Prostate gland (tissue), 2 donors: ENCODE results near the gene DHX40. TPM values are rescaled to one million over a fixed set of nuclear protein-coding genes. Genes with fewer than 3 reads are reported as not detected.
"Not testable (repeated sequence)": the region's sequence is repeated elsewhere in the genome, so short reads cannot be mapped to it uniquely, and the experiment has no call there.

Source experiments
- DNase-seq: peaks from one replicate; pipeline ENCODE4 v3.0.0-alpha.2; 2019; ENCODE audit warnings: low spot score
- H3K27ac ChIP-seq, 2 donors: fragments of 200-600 bp; sonication (generic); 2 replicates each; pipeline ENCODE4 v1.5.1; 2017 to 2019
- H3K27me3 ChIP-seq: fragments of 200-600 bp; sonication (generic); replicated peaks from 2 replicates; pipeline ENCODE4 v1.5.1; 2019; ENCODE audit not compliant: insufficient read depth
- H3K36me3 ChIP-seq, 2 donors: fragments of 200-600 bp; sonication (generic); 1 replicate in 1 of 2; 2 replicates in 1 of 2; pipeline versions ENCODE4 v1.5.1 to v1.8.1; 2017 to 2019
- H3K4me1 ChIP-seq: fragments of 200-600 bp; sonication (generic); replicated peaks from 2 replicates; pipeline ENCODE4 v1.5.1; 2019
- H3K4me3 ChIP-seq, 2 donors: fragments of 200-600 bp; sonication (generic); 2 replicates each; pipeline ENCODE4 v1.5.1; 2017 to 2019
- H3K9me3 ChIP-seq: fragments of 200-600 bp; sonication (generic); 2 replicates; pipeline ENCODE4 v1.5.1; 2017
- POLR2A ChIP-seq: fragments of 450-650 bp; IDR thresholded peaks from one replicate; pipeline ENCODE4 v1.6.1; 2016; ENCODE audit warnings: antibody characterized with exemption, mild to moderate bottlenecking
- POLR2AphosphoS5 ChIP-seq: sonication (generic); formaldehyde crosslinking; IDR thresholded peaks from one replicate; pipeline ENCODE4 v1.6.1; 2017; ENCODE audit warnings: antibody characterized with exemption
- WGBS: methylation state at CpG from one replicate; pipeline ENCODE4 v1.1.5; 2018; 5-methylcytosine and 5-hydroxymethylcytosine counted together
- intact Hi-C: fragments of 100-400 bp; cut with DNase I; formaldehyde crosslinking; loops from one replicate; pipeline ENCODE4 v1.14.2; 2022
- total RNA-seq, 2 donors: library from RNA; depleted of rRNA; stranded (reverse); fragments of >200 nt; gene quantifications; one replicate each; pipeline ENCODE4 v1.1.0, GENCODE V29; 2016
- TF ChIP-seq, protein P1 (sequence below), 4 experiments: fragments of 200-600 bp in 2 of 4; fragments of 450-650 bp in 2 of 4; sonication (generic) in 2 of 4; IDR thresholded peaks; 1 replicate in 3 of 4; 2 replicates in 1 of 4; pipeline ENCODE4 v1.5.1; 2016 to 2019; ENCODE audit warnings: antibody characterized with exemption in 4 of 4, mild to moderate bottlenecking in 2 of 4, moderate library complexity in 2 of 4

The DHX40 gene
- total RNA-seq, 2 donors from 2014 or later = 43.7 to 53.7 TPM

DNA sequence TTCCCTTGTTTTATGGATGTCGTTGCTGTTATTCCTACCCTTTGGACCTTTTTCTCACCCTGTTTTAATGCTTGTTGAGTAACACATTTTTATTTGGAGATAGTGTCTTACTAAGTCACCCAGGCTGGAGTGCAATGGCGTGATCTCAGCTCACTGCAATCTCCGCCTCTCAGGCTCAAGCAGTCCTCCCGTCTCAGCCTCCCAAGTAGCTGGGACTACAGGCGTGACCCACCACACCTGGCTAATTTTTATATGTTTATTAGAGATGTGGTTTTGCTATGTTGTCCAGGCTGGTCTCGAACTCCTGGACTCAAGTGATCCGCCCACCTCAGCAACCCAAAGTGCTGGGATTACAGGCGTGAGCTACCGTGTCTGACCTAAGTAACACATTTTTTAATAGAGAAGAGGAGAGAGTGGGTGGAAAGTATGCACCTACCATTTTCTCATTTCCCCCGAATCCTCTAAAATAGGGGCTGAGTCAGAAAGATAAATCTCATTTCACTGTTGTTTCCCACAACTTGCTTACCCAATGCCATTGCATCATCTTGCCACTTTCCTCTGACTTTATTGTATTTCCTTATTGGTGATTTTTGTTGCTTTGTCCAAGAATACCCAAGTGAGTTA, 7.0 kb downstream of the DHX40 start:
- WGBS = 98% methylated on average over 10 of the region's 10 CpGs
- DNase-seq = no peak
- intact Hi-C loops = no loop called here
- no peaks in the 10 kb centered on the region for H3K9me3 ChIP-seq
- no peaks in the 10 kb centered on the region for H3K4me1 ChIP-seq
- TF ChIP-seq POLR2AphosphoS5 = no peak
- no peaks in the 10 kb centered on the region for H3K27me3 ChIP-seq
- H3K4me3 ChIP-seq = no peak overlapping the region
- H3K27ac ChIP-seq = no peak overlapping the region
- no peaks in the 10 kb centered on the region for H3K36me3 ChIP-seq

DNA sequence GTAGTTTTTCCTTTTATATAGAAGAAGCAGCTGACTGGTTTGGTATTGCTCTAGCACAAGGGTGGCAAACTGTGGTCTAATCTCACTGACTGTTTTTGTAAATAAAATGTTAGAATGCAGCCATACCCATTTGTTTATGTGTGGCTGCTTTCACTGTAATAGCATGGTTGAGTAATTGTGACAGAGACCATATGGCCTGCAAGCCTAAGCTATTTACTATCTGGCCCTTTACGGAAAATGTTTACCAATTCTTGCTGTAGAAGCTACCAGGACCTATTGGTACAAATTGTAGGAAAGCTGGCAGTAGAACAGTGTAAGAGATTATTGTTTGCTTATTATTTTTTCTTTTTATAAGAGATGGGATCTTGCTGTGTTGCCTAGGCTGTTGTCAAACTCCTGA, 18.8 kb downstream of the DHX40 start:
- intact Hi-C loops, H3K4me3 ChIP-seq, H3K36me3 ChIP-seq, H3K27me3 ChIP-seq, H3K4me1 ChIP-seq, DNase-seq, H3K9me3 ChIP-seq, H3K27ac ChIP-seq: not testable (repeated sequence)
- no CpG with 5 or more reads among the region's 1 CpG for WGBS

DNA sequence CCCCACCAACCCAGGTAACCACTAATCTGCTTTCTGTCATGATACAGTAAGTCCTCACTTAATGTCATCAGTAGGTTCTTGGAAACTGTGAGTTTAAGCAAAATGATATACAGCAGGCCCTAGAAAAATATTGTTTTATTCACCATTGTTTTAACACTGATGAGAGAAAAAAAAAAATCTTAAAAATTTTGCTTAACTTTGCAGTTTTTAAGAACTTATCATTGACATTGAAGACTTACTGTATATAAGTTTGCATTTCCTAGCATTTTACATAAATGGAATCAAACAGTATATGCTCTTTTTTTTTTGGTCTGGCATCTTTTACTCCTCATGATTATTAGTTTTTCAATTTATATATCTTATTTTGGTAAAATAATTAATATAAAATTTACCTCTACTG, 34.8 kb downstream of the DHX40 start:
- Histone ChIP-seq H3K27me3 (no peaks in the 10 kb centered on the region), H3K9me3 (no peaks in the 10 kb centered on the region), H3K36me3 (no peaks in the 10 kb centered on the region), H3K4me1 (no peaks in the 10 kb centered on the region), H3K27ac (no peak overlapping the region), H3K4me3 (no peak overlapping the region)
- intact Hi-C loops = no loop called here
- no peak for TF ChIP-seq POLR2A
- no peak for TF ChIP-seq POLR2AphosphoS5
- TF ChIP-seq, protein P1, sequence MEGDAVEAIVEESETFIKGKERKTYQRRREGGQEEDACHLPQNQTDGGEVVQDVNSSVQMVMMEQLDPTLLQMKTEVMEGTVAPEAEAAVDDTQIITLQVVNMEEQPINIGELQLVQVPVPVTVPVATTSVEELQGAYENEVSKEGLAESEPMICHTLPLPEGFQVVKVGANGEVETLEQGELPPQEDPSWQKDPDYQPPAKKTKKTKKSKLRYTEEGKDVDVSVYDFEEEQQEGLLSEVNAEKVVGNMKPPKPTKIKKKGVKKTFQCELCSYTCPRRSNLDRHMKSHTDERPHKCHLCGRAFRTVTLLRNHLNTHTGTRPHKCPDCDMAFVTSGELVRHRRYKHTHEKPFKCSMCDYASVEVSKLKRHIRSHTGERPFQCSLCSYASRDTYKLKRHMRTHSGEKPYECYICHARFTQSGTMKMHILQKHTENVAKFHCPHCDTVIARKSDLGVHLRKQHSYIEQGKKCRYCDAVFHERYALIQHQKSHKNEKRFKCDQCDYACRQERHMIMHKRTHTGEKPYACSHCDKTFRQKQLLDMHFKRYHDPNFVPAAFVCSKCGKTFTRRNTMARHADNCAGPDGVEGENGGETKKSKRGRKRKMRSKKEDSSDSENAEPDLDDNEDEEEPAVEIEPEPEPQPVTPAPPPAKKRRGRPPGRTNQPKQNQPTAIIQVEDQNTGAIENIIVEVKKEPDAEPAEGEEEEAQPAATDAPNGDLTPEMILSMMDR (IDR thresholded peaks at IDR 0.05) = no peak
- no peak for DNase-seq

DNA sequence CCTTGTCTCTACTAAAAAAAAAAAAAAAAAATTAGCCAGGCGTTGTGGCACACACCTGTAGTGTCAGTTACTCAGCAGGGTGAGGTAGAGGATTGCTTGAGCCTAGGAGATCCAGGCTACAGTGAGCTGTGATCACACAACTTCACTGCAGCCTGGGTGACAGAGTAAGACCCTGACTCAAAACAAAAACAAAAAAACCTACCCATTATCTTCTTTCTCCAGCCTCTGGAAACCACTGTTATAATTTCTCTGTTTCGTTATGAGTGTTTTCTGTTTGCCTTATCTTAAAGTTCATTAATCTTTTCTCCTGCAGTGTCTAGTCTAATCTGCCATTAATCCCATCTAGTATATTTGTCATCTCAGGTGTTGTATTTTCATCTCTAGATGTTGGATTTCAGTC, 35.7 kb downstream of the DHX40 start:
- Histone ChIP-seq H3K4me3 (no peak overlapping the region), H3K9me3 (no peaks in the 10 kb centered on the region), H3K27me3 (no peaks in the 10 kb centered on the region), H3K4me1 (no peaks in the 10 kb centered on the region), H3K36me3 (no peaks in the 10 kb centered on the region), H3K27ac (no peak overlapping the region)
- intact Hi-C loops = no loop called here
- no peak for DNase-seq
- whole genome bisulfite sequencing = 95% methylated on average over 2 of the region's 2 CpGs
- TF ChIP-seq POLR2AphosphoS5 (no peak), POLR2A (no peak)
- TF ChIP-seq, protein P1 (IDR thresholded peaks at IDR 0.05) = no peak

DNA sequence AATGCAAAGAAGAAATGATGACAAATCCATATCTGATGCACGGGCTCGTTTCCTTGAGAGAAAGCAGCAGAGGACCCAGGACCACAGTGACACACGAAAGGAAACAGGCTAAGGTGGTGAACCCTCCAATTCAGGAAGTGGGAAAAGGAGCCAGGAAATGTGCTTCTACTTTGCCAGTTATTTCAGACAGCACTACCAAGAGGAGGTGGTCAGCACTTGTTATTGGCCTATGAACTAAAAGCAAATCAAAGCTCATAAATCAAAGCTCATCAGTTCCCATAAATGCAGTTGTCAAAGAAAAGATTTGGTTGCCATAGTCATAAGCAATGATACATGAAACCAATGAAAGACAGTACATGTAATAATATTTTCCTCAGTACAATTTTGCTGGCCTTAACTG, 41.7 kb downstream of the DHX40 start:
- no peaks in the 10 kb centered on the region for H3K27me3 ChIP-seq
- 89% methylated on average over 3 of the region's 3 CpGs for WGBS
- H3K27ac ChIP-seq = no peak overlapping the region
- no peak overlapping the region for H3K4me3 ChIP-seq
- intact Hi-C loops = no loop called here
- no peaks in the 10 kb centered on the region for H3K9me3 ChIP-seq
- H3K36me3 ChIP-seq = no peaks in the 10 kb centered on the region
- H3K4me1 ChIP-seq = no peaks in the 10 kb centered on the region
- no peak for DNase-seq
- TF ChIP-seq, protein P1 (IDR thresholded peaks at IDR 0.05) = no peak
- no peak for TF ChIP-seq POLR2AphosphoS5

DNA sequence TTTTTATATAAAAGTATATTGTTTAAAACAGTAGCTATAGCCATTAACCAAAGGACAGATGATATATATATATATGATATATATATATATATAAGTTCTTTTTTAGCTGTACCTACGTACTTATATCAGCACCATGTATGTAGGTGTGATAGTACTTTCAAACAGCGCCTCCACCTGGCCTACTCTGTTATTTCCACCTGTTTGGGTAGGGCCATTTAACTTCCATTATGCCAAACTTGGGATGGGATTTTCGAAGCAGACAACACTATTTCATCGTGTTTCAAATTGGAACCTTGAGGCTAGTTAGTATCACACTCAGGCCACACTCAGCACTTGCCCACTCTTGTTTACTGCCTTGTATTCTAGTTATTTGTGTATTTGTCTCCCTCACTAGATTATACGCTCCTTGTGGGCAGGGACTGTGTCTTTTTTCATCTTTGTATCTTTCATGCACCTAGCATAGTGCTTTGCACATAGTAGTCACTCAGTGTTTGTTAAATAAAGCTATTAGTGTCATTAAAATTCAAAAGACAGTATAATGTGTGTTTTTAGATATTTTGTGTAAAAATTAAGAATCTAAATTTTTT, 42.5 kb downstream of the DHX40 start:
- intact Hi-C loops = no loop called here
- no peak overlapping the region for H3K27ac ChIP-seq
- WGBS = 86% methylated on average over 5 of the region's 5 CpGs
- no peaks in the 10 kb centered on the region for H3K36me3 ChIP-seq
- no peaks in the 10 kb centered on the region for H3K9me3 ChIP-seq
- no peaks in the 10 kb centered on the region for H3K27me3 ChIP-seq
- H3K4me1 ChIP-seq = no peaks in the 10 kb centered on the region
- no peak for DNase-seq
- H3K4me3 ChIP-seq = no peak overlapping the region
- TF ChIP-seq, protein P1 (IDR thresholded peaks at IDR 0.05) = no peak
- TF ChIP-seq POLR2AphosphoS5 (no peak), POLR2A (no peak)
